HG03135 (cell line): ENCODE data around the gene POLR2J3.
"Not testable (repeated sequence)": the region's sequence is repeated elsewhere in the genome, so short reads cannot be mapped to it uniquely, and the experiment has no call there.

Source experiments
- ATAC-seq: cut with Tn5 transposase; IDR thresholded peaks from one replicate; pipeline ENCODE4 v1.9.1; 2021; ENCODE audit warnings: mild to moderate bottlenecking, moderate library complexity; ENCODE audit not compliant: unreplicated experiment

Gene POLR2J3

DNA sequence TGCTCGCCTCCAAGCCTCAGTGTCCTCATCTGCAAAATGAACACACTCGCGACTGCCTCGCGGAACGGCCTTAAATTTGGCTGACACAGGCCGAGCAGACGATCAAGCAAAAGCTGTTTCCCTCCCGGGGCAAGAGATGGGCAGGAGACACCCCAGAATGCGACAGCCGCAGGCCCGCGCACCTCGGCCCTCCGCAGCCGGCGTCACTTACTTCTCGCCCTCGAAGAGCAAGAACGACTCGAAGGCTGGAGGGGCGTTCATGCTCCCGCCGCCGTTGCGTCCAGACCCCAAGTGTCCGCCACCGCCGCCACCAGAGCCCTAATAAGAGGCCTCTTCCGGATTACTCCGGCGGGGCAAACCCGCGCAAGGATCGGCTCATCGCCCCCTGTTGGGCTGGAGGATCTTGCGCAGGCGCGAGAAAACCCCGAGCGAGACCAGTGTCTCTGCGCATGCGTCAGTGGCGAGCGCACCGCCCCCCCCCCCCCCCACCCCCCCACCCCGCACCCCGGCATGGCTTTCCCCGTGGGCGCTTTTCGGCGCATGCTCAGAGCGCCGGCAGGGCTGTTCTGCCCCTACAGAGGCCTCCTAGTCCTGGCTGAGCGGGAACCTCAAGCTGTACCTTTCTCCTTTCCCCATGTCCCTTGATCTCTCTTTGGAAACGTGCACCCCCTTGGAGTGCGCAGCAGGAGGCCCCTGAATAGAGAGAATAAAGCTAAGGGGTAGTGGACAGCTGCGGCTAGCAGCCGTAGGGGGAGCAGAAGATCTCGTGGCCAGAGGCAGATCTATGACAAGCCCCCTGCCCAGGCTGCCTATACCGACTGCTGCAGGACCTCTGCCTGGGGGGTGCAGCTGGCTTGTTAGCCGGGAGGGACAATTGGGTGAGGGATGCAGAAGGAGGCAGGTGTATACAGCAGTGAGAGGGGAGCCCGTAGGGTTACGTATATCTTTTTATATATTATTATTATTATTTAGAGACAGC is at the start of gene POLR2J3:
Gene POLR2J3, minus strand, starts transcription at position 323 of the 979 bp plus-strand sequence. Its CDS starts 62 bp downstream, at position 261.
- ATAC-seq = peak; percentile 92

DNA sequence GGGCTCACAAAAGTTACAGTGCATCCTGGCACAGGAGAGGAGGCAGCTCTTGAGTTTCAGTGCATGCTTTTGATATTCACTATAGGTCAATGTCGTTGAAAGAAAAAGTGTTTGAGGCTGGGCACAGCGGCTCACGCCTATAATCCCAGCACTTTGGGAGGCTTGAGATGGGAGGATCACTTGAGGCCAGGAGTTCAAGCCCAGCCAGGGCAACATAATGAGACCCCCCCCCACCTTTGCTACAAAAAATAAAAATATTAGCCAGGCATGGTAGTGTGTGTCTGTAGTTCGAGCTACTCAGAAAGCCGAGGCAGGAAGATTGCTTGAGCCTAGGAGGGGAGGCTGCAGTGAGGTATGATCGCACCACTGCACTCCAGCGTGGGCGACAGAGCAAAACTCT is 45.7 kb upstream of the POLR2J3 start:
- not testable (repeated sequence) for ATAC-seq

DNA sequence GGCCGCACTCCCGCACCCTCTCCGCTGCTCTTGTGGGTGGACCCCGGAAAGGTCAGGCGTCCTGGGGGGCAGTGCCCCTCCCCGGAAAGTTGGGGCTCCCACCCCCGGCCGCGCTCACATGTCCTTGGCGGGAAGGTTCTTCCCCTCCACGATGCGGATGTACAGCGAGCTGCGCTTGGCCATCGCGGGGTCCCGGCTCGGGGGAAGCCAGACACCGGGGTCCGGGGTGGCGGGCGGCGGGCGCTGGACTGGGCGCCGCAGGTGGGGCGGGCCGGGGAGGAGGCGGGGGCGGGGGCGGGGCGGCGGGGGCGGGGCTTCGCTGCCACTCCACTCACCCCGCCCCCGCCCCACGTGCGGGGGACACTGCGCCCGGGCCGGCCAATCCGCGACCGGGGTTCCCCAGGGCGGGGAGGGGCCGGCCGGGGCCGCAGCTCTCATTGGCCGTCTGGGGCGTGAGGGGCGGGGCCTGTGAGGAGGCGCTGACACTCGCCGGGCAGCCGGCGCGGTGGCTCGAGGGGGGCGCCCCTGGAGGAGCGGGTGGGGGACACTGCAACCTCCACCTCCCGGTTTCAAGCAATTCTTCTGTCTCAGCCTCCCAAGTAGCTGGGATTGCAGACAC is 44.2 kb upstream of the POLR2J3 start, which contains the start of gene RASA4:
Gene RASA4, minus strand, starts transcription at position 250 of the 619 bp plus-strand sequence. Its CDS starts 67 bp downstream, at position 183.
- ATAC-seq = peak; percentile 72

DNA sequence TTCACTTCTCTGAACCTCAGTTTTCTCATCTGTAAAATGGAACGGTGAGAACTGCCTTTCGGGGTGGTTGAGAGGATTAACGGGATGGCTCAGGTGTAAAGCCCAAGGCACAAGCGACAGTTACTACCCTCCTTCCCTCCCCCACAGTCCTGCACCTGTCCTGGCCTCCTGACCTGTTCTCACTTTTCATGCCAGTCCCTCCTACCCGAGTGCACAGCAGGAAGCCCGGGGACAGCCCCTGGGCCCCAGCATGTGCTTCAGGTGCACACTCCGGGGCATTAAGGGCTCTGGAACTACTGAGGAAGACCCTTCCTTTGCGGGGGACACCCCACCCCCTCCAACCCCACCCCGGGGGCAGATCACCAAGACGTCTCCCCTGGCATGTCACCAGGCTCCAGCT is 43.5 kb upstream of the POLR2J3 start:
- not testable (repeated sequence) for ATAC-seq

DNA sequence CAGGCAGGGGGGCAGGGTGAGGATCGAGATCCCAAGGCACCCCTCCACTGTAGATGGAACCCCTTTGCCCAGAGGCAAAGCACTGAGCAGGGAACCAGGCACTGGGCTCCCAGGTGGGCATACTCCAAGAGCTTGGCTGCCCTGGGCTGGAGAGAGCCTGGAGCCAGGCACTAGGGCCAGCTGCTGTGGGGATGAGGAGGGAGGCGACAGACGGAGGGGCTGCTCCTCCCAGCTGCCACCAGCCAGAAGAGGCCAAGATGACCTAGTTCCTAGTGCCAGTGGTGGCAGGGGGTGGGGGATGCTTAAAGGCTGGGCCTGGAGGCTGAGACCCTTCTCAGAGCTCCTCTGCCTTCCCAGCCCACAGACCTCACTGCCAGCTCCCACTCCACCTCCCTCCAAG is 42.5 kb upstream of the POLR2J3 start:
- not testable (repeated sequence) for ATAC-seq

DNA sequence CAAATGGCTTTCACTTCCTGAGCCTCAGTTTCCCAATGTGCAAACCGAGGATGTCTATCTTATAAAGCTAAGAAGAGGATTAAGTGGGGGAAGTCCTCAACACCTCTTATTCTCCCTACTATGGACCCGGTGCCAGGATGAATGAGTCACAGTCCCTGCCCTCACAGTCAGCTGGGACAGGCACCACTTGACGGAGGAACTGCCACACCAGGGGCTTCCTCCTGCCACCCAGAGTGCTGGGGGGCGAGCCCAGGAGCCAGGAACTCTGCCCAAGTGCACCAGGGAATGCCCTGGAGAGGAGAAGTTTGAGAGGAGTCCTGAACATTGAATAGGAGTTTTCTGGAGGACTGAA is 41.9 kb upstream of the POLR2J3 start:
- ATAC-seq = peak; percentile 15

DNA sequence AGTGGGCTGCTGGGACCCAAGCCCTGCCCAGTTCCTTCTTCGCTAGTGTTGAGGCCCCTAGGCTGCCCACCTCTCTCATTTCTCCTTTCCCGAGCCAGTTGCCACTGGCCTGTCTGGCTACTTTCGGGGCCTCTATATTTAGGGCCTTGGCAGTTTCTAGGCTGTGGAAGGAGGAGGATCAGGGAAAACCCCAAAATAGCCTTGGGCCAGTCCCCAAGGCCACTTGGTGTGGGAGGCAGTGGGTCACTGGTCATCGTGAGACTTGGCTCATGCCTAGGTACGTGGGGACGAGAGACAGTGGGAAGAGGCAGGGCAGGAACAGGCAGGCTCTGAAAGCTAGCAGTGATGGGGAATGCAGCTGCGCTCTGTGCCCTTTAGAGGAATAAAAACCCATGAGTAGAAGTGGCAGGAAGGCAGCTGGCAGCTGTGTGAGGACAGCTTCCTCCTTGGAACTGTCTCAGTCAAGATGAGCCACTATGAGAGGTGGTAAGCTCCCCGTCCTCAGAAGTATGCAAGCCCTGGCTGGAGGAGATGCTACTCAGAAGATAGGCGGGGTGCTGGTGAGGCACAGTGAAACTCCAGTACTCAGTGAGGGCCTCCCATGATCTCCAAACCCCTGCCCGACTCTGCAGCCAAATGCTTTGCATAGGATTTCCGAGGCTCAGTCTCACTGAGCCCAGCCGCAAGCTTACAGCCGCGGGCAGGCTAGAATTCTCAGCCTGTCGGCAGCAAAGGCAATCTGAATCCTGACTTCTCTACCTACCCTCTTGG is 41.4 kb upstream of the POLR2J3 start:
- peak; percentile 53 for ATAC-seq

DNA sequence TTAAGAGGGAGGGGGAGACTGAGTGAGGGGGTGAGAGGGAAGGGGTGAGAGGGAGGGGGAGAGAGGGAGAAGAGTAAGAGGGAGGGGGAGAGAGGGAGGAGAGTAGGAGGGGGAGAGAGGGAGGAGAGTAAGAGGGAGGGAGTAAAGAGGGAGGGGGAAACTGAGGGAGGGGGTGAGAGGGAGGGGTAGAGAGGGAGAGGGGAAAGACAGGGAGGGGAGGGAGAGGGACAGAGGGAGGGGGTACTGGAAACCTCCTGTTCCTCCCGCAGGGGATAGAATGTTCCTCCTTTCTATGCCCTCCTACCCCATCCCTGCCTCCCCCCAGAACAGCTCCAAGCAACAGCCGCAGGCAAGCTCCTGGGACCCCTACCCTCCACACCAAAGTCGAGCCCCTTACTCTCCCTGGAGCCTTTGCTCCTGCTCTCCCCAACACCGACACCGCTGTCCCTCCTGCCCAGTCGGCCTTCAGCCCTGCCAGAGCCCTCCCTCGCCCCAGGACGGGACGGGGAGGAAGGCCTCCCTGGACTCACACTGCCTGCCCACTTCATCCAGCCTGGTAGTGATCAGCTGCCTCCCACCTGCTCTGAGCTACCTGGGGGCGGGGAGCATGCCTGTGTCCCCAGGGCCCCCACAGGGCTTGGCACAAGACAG is 39.4 kb upstream of the POLR2J3 start:
- ATAC-seq = not testable (repeated sequence)

DNA sequence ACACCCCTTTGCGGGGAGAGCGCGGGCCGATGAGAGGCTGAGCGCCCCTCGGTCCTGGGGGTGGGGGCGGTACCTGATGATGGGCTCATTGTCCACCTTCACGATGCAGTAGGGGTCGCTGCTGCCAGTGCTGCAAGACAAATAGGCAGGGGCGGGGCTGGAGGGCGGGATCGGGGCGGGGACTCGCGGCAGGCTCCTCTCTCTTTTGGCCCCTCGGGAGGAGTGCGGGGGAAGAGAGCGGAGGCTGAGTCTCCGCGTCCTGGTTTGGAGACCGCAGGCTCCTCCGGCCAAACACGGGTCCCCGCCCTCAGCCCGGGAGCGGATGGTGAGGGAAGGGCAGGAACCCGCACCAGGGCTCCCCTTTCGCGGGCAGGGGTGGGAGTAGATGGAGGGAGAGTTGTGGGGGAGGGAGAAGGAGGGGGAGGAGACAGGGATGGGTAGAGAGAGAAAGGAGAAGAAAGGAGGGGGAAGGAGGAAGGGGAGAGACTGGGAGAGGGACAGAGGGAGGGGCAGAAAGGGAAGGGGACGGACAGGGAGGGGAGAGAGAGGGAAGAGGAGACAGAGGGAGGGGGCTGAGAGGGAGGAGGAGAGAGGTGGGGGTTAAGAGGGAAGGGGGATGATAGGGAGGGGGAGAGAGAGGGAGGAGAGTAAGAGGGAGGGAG is 38.8 kb upstream of the POLR2J3 start:
- ATAC-seq = peak; percentile 35

DNA sequence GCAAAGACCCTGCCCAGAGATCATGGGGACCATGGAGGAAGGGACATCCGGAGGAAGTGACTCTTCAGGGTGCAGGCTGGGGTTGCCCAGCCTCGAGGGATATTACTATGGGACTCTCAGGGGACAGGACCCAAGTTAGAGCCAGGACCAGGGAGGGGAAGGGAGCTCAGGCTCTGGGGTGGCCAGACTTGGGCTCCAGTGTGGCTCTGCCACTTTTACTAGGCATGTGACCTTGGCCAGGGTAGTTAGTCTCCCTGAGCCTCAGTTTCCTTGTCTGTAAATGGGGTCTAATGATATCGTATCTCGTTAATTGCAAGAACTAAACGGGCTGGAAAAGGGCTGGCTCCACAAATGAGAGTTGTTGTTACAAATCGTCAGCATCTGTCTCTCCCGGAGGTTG is 38.1 kb upstream of the POLR2J3 start:
- not testable (repeated sequence) for ATAC-seq

DNA sequence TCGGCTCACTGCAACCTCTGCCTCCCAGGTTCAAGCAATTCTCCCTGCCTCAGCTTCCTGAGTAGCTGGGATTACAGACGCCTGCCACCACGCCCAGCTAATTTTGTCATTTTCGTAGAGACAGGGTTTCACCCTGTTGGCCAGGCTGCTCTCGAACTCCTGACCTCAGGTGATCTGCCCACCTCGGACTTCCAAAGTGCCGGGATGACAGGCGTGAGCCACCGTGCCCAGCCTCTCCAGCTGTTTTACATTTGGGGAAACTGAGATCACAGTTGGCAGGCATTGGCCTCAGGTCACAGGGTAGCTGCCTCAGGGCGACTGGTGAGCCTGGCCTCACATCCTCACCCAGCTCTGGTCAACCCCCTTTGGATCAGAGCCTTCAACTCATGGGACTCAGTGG is 37.4 kb upstream of the POLR2J3 start:
- not testable (repeated sequence) for ATAC-seq

DNA sequence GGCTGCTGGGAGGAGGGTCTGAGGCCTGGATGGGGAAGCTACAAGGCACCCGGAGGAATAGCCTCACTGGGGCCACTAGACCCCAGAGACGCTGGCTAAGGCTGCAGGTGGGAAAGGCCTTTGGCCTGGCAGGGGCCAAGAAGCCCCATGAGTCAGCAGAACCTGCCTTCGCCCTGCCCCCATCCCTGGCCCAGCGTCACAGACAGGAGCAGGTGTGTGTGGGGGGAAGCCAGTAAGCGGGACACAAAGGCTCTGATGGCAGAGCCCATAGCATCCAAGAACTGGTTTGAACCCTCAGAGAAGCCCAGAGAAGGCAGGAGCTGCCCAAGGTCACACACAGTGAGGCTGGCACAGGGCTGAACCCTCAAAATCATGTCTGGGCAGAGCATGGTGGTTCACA is 34.5 kb upstream of the POLR2J3 start:
- ATAC-seq = not testable (repeated sequence)

DNA sequence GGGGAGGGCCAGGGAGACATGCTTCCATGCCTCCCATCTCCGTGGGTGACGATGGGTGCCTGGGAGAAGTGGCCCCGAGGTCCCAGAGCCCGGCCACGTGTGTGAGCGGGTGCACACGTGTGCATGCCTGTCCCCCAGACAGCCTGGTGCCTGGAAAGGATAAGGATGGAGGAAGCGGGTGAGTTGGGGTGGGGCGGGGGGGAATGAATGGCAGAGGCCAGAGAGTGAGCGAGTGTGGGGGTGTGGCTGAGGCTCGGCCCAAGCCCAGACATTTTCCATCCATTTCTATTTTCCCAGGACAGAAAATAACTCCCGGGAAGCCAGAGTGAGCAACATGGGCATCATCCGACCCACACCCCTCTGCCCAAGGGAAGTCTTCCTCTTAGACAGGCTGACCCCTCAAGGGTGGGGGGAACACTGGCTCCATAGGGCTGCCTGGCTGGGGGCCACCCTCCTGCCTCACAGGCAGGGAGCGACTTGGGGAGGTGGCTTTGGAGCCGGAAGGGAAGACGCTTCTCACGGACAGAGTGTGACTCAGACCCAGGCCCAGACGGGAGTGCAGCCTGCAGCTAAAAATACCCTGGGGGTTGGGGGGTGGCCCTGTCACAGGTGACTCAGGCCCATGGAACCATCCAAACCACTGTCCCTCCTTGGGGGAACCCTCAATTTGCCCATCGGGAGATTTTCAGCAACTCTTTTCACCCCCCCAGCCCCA is 32.2 kb upstream of the POLR2J3 start:
- not testable (repeated sequence) for ATAC-seq

DNA sequence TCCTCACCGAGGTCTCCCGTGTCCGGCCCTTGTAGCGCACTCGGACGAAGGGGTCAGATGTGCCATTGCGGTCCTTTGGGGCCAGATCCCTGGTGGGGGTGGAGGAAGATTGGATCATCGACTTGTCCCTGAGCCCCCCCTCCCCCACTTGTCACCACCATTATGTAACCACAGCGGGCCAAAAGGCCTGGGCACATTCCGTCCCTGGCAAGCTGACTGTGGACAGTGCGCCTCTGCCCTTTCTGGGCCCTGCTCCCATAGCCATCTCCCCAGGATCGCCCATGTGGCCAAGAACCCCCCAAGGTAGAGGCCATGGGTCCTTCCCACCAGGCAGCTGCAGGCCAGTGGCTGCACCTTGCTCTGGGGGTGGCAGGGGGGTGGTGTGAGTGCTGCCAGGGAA is 29.9 kb upstream of the POLR2J3 start:
- not testable (repeated sequence) for ATAC-seq

DNA sequence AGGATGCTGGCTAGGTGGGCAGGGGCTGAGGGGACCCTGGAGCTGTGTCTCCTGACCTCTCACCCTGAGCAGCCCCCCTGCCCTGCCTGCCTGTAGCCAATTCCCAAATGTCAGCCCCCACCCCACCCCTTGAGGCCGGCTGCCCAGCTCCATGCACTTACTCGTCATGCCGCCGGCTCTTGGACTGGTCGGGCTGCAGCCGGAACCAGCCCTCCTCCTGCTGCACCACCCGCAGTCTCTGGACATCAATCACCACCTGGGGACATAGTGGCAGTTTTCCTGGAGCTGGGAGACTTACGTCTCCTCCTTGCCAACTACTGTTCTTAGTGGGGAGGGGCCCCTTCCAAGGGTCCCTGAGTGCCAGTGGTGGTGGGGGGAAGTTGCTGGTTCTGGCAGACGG is 27.3 kb upstream of the POLR2J3 start:
- ATAC-seq = not testable (repeated sequence)

DNA sequence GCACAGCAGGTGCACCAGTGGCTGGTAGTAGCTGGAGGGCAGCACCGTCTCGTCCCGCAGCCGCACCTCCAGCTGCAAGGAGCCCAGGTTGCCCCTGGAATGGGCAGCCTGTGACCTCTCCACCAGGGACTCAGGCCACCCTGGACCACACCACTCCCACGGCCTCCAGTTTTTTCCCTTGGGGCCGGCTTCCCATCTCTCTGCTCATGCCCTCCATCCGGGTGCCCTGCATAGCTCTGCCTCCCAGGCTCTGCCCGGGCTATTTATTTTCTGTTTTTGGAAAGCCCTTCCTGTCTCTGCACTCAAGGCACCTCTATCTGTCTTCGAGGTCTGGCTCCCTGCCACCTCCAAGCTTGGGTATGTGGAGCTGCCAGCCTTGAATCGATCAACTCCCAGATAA is 23.7 kb upstream of the POLR2J3 start:
- not testable (repeated sequence) for ATAC-seq

DNA sequence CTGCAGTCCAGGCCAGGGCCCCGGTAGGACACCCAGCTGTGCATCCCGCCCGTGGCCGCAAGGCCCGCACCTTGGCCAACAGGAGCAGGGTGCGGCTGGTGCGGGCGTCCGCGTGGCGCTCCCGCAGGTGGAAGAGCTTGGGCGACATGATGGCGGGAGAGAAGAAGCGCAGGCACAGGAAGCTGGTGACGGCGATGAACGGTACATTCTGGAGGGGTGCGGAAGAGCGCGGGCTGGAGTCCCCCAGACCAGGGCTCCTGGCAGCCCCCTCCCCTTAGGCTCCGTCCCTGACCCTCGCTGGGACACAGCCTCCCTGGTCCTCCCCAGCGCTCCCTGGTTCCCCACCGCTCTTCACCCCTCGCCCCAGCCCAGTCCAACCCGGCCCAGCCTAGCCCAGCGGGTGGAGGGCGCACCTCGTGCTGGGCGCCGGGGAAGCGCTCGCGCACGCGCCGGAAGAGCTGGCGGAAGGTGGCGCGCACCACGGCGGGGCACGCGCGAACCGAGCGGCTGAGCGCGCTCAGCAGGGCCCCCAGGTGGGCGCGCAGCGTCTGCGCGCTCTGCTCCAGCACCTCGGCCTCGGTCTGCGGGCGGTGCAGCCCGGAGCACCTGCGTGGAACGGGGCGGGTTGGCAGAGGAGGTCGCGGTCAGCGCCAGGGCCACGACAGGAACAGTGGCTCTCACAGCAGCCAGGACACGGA is 21.4 kb upstream of the POLR2J3 start:
- ATAC-seq = peak; percentile 63

DNA sequence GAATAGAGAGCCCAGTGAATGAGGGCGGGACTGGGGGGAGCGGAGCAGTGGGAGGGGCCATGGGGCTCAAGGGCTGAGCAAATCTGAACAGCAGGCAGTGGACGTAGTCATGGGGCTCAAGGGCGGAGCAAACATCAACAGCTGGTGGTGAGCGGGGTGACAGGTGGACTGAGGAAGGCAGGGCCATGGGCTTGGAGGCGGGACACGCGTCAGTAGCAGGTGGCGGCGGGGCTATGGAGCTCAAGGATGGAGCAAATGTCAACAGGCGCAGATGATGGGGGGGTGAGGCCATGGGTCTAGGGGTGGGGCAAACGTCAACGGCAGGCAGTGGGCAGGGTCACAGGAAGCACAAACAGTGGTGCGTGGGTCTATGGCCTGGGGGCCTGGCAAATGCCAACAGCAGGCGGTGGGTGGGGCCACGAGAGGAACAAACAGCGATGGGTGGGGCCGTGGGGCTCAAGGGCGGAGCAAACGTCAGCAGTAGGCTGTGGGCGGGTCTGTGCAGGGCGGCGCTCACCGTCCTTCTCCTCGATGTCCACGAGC is 20.2 kb upstream of the POLR2J3 start:
- peak; percentile 51 for ATAC-seq

DNA sequence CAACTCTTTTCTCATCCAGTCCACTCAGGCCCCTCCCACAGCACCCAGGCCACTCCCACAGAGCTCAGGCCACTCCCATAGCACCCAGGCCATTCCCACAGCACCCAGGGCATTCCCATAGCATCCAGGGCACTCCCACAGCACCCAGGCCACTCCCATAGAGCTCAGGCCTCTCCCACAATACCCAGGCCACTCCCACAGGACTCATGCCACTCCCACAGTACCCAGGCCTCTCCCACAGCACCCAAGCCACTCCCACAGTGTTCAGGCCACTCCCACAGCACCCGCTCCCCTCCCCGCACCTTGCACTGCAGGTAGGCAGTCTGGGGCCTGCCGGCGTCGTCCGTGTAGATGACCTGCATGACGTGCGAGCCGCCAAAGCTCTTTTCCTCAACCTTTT is 17.5 kb upstream of the POLR2J3 start:
- peak; percentile 38 for ATAC-seq
